HepG2 (cell line): ENCODE data around the gene AGTRAP.

Experiments
- FIP1L1 ChIP-seq: fragments of 200-400 bp; formaldehyde crosslinking; IDR thresholded peaks from 2 replicates; pipeline ENCODE4 v1.6.1; 2018; ENCODE audit warnings: low read depth, mild to moderate bottlenecking, low read length, moderate library complexity, borderline replicate concordance; ENCODE audit not compliant: insufficient read depth
- RAD21 ChIP-seq: fragments of 450-650 bp; formaldehyde crosslinking; IDR thresholded peaks from 2 replicates; pipeline ENCODE4 v1.5.0; 2020; ENCODE audit warnings: mild to moderate bottlenecking
- ZBTB7B ChIP-seq: sonication (generic); formaldehyde crosslinking; IDR thresholded peaks from 2 replicates; pipeline ENCODE4 v1.4.0; 2020; ENCODE audit warnings: missing genetic modification reagents
- ZNF260 ChIP-seq: sonication (generic); formaldehyde crosslinking; IDR thresholded peaks from 2 replicates; pipeline ENCODE4 v1.4.0; 2020; ENCODE audit warnings: missing genetic modification reagents, low read depth, mild to moderate bottlenecking, borderline replicate concordance
- ZNF431 ChIP-seq: sonication (generic); formaldehyde crosslinking; IDR thresholded peaks from 2 replicates; pipeline ENCODE4 v1.9.0; 2022; ENCODE audit warnings: missing genetic modification reagents, low read depth, mild to moderate bottlenecking, borderline replicate concordance
- TF ChIP-seq, protein P1 (sequence below): sonication (generic); formaldehyde crosslinking; IDR thresholded peaks from 2 replicates; pipeline ENCODE4 v1.8.0; 2022; ENCODE audit warnings: missing genetic modification reagents, mild to moderate bottlenecking, borderline replicate concordance

DNA sequence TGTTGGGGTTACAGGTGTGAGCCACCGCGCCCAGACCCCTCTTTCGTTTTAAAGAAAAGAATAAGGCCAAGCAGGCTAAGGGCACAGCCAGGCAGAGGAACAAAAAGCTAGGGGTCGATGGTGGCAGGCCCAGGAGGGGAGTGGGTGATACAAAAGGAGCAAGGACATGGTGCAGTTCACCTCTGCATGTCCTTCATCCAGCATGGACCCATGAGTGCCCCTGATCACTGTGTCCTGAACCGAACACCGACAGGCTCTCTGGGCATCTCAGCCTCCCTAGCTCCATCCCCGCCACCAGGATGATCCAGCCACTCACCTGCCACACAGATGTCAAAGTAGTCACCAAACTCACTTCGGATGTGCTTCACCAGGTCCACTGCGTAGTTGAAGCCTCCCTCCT is 64.0 kb downstream of the AGTRAP start:
- no peak for TF ChIP-seq ZBTB7B (CRISPR knock-in tag)
- no peak for TF ChIP-seq RAD21 (CRISPR knock-in tag)
- no peak for TF ChIP-seq FIP1L1
- TF ChIP-seq ZNF431 (CRISPR knock-in tag), result no peak
- TF ChIP-seq ZNF260, result no peak
- TF ChIP-seq, protein P1, sequence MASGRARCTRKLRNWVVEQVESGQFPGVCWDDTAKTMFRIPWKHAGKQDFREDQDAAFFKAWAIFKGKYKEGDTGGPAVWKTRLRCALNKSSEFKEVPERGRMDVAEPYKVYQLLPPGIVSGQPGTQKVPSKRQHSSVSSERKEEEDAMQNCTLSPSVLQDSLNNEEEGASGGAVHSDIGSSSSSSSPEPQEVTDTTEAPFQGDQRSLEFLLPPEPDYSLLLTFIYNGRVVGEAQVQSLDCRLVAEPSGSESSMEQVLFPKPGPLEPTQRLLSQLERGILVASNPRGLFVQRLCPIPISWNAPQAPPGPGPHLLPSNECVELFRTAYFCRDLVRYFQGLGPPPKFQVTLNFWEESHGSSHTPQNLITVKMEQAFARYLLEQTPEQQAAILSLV (CRISPR knock-in tag), result no peak
